Thymus (tissue), 2 donors: ENCODE measurements around the gene RTN3. TPM values are rescaled to one million over a fixed set of nuclear protein-coding genes. Genes with fewer than 3 reads are reported as not detected.

Experiments
- polyA plus RNA-seq: library from polyadenylated mRNA; stranded (reverse); fragments of 200-250 nt; gene quantifications from one replicate; pipeline ENCODE4 v1.2.3, GENCODE V29; 2013
- total RNA-seq: library from RNA; stranded (reverse); fragments of 120-200 nt; gene quantifications from one replicate; pipeline ENCODE4 v1.2.4, GENCODE V29; 2013
- donor health status: healthy.

RTN3 gene
- total and polyA plus RNA-seq, 2 donors = 26.0 to 57.7 TPM

Other genes with a start within 250 kb of the RTN3 start
- 0.19 TPM for gene PLAAT5, start 190.3 kb upstream of the RTN3 start, total RNA-seq
- gene PLAAT5, start 190.3 kb upstream of the RTN3 start, polyA plus RNA-seq = 0.11 TPM
- gene LGALS12, start 175.4 kb upstream of the RTN3 start, total RNA-seq = 0.71 TPM
- gene LGALS12, start 175.4 kb upstream of the RTN3 start, polyA plus RNA-seq = 0.21 TPM
- gene PLAAT4, start 144.7 kb upstream of the RTN3 start, total RNA-seq = 68.3 TPM
- gene PLAAT4, start 144.7 kb upstream of the RTN3 start, polyA plus RNA-seq = 109 TPM
- 0.19 TPM for gene PLAAT2, start 118.1 kb upstream of the RTN3 start, total RNA-seq
- 1.8 TPM for gene PLAAT2, start 118.1 kb upstream of the RTN3 start, polyA plus RNA-seq
- 2.1 TPM for gene PLAAT3, start 67.1 kb upstream of the RTN3 start, total RNA-seq
- 21.8 TPM for gene PLAAT3, start 67.1 kb upstream of the RTN3 start, polyA plus RNA-seq
- gene ATL3, start 10.1 kb upstream of the RTN3 start, total RNA-seq = 17.8 TPM
- 18.9 TPM for gene ATL3, start 10.1 kb upstream of the RTN3 start, polyA plus RNA-seq
- 15.7 TPM for gene ZFTA, start 87.3 kb downstream of the RTN3 start, total RNA-seq
- gene ZFTA, start 87.3 kb downstream of the RTN3 start, polyA plus RNA-seq = 10.3 TPM
- 17.5 TPM for gene SPINDOC, start 132.0 kb downstream of the RTN3 start, total RNA-seq
- 11.7 TPM for gene SPINDOC, start 132.0 kb downstream of the RTN3 start, polyA plus RNA-seq
- 12.7 TPM for gene MARK2, start 157.6 kb downstream of the RTN3 start, total RNA-seq
- 17.5 TPM for gene MARK2, start 157.6 kb downstream of the RTN3 start, polyA plus RNA-seq
- gene RCOR2, start 235.7 kb downstream of the RTN3 start, total RNA-seq = 2.4 TPM
- gene RCOR2, start 235.7 kb downstream of the RTN3 start, polyA plus RNA-seq = 0.87 TPM